Measurements from ENCODE around the gene AGR3.

AGR3 gene

GRCh38 chr7:16881844-16882243 lies at the start of gene AGR3:
Gene AGR3, minus strand, starts transcription at chr7:16881983. Its CDS starts 3,365 bp downstream, at chr7:16878618.
- Mint-ChIP-seq H3K9me3 (no peaks in the 10 kb centered on the region), H3K27ac (no peak within 1 kb of the TSS), H3K4me1 (no peaks in the 10 kb centered on the region), H3K36me3 (no peaks in the 10 kb centered on the region), H3K4me3 (no peak within 1 kb of the TSS), H3K27me3 (peaks cover 4% of the 10 kb centered on the region)
- CTCF ChIA-PET = interaction anchor here (1.7 kb wide), 1 partner anchor 9 kb away, joined by 7 read pairs; no protein-coding TSS in a partner anchor
- no peak for DNase-seq

DNA sequence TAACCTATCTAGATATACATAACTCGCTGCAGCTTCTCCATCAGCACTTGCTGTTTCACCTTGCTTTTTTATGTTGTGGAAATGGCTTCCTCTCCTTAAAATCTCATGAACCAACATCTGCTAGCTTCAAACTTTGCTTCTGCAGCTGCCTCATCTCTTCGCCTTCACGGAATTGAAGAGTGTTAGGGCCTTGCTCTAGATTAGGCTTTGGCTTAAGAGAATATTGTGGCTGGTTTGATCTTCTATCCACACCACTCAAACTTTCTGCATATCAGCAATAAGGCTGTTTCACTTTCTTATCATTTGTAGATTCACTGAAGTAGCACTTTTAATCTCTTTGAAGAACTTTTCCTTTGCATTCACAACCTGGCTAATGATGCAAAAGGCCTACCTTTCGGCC lies 49.2 kb upstream of the AGR3 start:
- CTCF ChIA-PET = interaction anchor here (1.2 to 2.1 kb wide), 3 partner anchors 13 to 372 kb away, joined by 3 to 6 read pairs (median 5); no protein-coding TSS in a partner anchor

DNA sequence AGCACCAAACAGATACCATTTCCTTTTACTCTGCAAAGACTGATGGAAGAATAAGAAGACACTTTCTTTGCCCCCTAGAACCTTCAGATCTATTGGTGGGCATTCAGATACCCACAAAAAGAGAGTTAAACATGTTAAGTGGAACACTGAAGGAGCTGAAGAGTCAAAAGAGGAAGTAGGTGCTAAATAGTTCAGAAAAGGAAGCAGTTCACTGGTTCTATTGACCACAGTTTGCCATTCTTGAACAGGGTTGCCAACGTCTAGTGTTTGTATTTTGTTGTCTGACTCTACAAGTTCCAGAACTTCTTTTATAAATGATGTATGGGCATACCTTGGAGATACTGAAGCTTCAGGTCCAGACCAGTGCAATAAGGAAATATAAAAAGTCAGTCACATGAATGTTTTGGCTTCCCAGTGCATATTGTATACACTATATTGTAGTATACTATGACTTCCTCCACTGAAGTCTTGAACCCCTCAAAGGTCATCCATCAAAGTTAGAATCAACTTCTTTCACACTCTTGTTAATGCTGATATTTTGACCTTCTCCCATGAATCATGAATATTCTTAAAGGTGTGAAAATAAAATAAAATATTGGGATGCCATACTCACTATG lies 47.5 kb upstream of the AGR3 start:
- CTCF ChIA-PET = interaction anchor here (2.1 kb wide), 1 partner anchor 54 kb away, joined by 6 read pairs; no protein-coding TSS in a partner anchor
- H3K4me3 Mint-ChIP-seq = no peak overlapping the region
- peaks cover 11% of the 10 kb centered on the region for H3K36me3 Mint-ChIP-seq
- no peaks in the 10 kb centered on the region for H3K27me3 Mint-ChIP-seq
- peaks cover 2% of the 10 kb centered on the region for H3K9me3 Mint-ChIP-seq
- no peak for DNase-seq
- peaks cover 71% of the 10 kb centered on the region for H3K4me1 Mint-ChIP-seq
- H3K27ac Mint-ChIP-seq = peak overlapping the region; percentile 21

More for the DNA sequence above, 49.2 kb upstream of the AGR3 start:
- Mint-ChIP-seq H3K4me3 (no peak overlapping the region), H3K27me3 (no peaks in the 10 kb centered on the region), H3K27ac (peak overlapping the region; percentile 67), H3K4me1 (peaks cover 67% of the 10 kb centered on the region), H3K9me3 (peaks cover 2% of the 10 kb centered on the region), H3K36me3 (peaks cover 11% of the 10 kb centered on the region)
- DNase-seq = peak; percentile 29

- H3K36me3 Mint-ChIP-seq = peaks cover 9% of the 10 kb centered on the region
- no peaks in the 10 kb centered on the region for H3K27me3 Mint-ChIP-seq
- H3K9me3 Mint-ChIP-seq = peaks cover 2% of the 10 kb centered on the region
- H3K27ac Mint-ChIP-seq = no peak overlapping the region
- H3K4me3 Mint-ChIP-seq = no peak overlapping the region
- DNase-seq = no peak
- H3K4me1 Mint-ChIP-seq = peaks cover 71% of the 10 kb centered on the region
- CTCF ChIA-PET = interaction anchor here (0.8 to 1.5 kb wide), 8 partner anchors 9 to 720 kb away, joined by 3 to 10 read pairs (median 4); no protein-coding TSS in a partner anchor
These were observed 45.1 kb upstream of the AGR3 start for GRCh38 chr7:16926861-16927260.

GRCh38 chr7:16926283-16926682 lies 44.5 kb upstream of the AGR3 start:
- Mint-ChIP-seq H3K9me3 (peaks cover 2% of the 10 kb centered on the region), H3K27me3 (no peaks in the 10 kb centered on the region), H3K27ac (no peak overlapping the region), H3K36me3 (peaks cover 8% of the 10 kb centered on the region), H3K4me3 (no peak overlapping the region), H3K4me1 (peaks cover 68% of the 10 kb centered on the region)
- peak; percentile 48 for DNase-seq
- CTCF ChIA-PET = interaction anchor here (0.8 to 1.5 kb wide), 11 partner anchors 8 to 605 kb away, joined by 3 to 10 read pairs (median 4); no protein-coding TSS in a partner anchor

DNA sequence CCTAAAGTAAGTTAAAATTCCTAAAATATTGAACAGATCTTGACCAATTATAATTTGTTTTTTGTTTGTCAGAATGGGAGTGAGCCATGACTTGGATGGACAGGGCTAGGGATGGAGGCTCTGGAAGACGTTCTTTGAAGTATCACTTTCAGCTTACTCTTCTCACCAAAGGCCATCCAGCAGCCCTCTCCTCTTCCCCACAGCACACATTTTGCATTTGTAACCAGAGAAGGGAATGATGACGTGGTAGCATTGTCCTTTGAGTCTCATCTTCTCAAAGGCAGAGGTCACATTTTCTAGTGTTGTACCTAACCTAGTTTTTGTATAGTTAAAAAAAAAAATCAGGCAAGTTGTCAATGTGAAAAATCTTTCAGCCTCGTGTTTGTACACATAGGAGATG lies 43.8 kb upstream of the AGR3 start:
- CTCF ChIA-PET = interaction anchor here (0.5 to 1.5 kb wide), 11 partner anchors 8 to 832 kb away, joined by 3 to 10 read pairs (median 4); no protein-coding TSS in a partner anchor

GRCh38 chr7:16923019-16923418 lies 41.2 kb upstream of the AGR3 start:
- H3K4me3 Mint-ChIP-seq = no peak overlapping the region
- DNase-seq = peak; percentile 38
- H3K27ac Mint-ChIP-seq = peak overlapping the region; percentile 77
- no peaks in the 10 kb centered on the region for H3K9me3 Mint-ChIP-seq
- CTCF ChIA-PET = no interaction called here
- peaks cover 41% of the 10 kb centered on the region for H3K4me1 Mint-ChIP-seq
- no peaks in the 10 kb centered on the region for H3K27me3 Mint-ChIP-seq
- H3K36me3 Mint-ChIP-seq = peaks cover 1% of the 10 kb centered on the region

More for the DNA sequence above, 43.8 kb upstream of the AGR3 start:
- H3K4me3 Mint-ChIP-seq = no peak overlapping the region
- H3K36me3 Mint-ChIP-seq = peaks cover 6% of the 10 kb centered on the region
- DNase-seq = no peak
- H3K4me1 Mint-ChIP-seq = peaks cover 61% of the 10 kb centered on the region
- peaks cover 2% of the 10 kb centered on the region for H3K9me3 Mint-ChIP-seq
- H3K27ac Mint-ChIP-seq = no peak overlapping the region
- no peaks in the 10 kb centered on the region for H3K27me3 Mint-ChIP-seq

DNA sequence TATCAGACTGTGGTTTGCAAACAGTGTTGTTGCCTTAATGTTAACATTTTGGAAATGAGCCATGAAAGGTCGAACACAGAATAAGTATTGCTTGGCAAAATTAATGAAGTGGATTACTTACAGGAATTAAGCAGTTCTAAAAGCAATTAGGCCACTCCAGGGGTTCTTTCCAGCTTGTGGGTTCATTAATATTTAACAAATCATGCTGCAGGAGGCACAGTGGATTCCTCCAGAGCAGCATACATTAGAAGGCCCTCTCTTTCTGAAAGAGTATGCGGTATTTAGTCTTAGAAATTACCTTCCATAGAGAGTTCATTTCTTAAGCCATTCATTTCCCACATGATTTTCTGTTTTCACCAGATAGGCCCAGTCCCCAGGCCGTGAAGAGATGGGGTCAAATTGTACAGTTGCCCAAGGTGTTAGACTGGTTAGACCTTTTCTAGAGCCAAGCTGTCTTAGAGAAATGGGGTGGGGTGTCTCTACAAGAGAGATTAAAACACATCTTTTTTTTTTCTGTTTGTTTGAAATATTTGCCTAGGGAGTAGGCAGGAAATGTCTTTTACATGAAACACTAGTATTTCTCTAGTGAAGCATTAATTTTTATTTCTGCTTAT lies 40.0 kb upstream of the AGR3 start:
- H3K9me3 Mint-ChIP-seq = no peaks in the 10 kb centered on the region
- peaks cover 38% of the 10 kb centered on the region for H3K4me1 Mint-ChIP-seq
- no peak for DNase-seq
- CTCF ChIA-PET = no interaction called here
- H3K27me3 Mint-ChIP-seq = no peaks in the 10 kb centered on the region
- no peak overlapping the region for H3K27ac Mint-ChIP-seq
- H3K36me3 Mint-ChIP-seq = no peaks in the 10 kb centered on the region
- no peak overlapping the region for H3K4me3 Mint-ChIP-seq

GRCh38 chr7:16921151-16921550 lies 39.4 kb upstream of the AGR3 start:
- CTCF ChIA-PET = interaction anchor here (1.0 to 1.1 kb wide), 2 partner anchors 120 to 488 kb away, joined by 3 to 5 read pairs; no protein-coding TSS in a partner anchor
- H3K27ac Mint-ChIP-seq = no peak overlapping the region
- no peak for DNase-seq
- H3K4me1 Mint-ChIP-seq = peaks cover 35% of the 10 kb centered on the region
- H3K4me3 Mint-ChIP-seq = no peak overlapping the region
- H3K27me3 Mint-ChIP-seq = no peaks in the 10 kb centered on the region
- H3K36me3 Mint-ChIP-seq = no peaks in the 10 kb centered on the region
- no peaks in the 10 kb centered on the region for H3K9me3 Mint-ChIP-seq

DNA sequence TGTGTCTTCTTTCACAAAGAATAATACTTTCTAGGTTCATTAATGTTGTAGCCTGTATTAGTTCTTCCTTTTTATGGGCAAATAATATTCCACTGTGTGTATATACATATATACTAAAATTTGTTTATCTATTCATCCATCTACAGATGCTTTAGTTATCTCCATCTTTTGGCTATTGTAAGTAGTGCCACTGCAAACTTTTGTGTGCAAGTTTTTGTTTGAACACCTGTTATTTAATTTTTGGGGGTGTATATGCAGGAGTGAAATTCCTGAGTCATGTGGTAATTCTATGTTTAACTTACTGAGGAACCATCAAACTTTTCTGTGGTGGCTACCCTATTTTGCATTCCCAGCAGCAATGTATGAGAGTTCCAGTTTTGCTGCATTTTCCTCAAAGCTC lies 37.7 kb upstream of the AGR3 start:
- Mint-ChIP-seq H3K36me3 (no peaks in the 10 kb centered on the region), H3K4me3 (no peak overlapping the region), H3K27me3 (no peaks in the 10 kb centered on the region), H3K4me1 (peaks cover 21% of the 10 kb centered on the region), H3K27ac (no peak overlapping the region), H3K9me3 (no peaks in the 10 kb centered on the region)
- no peak for DNase-seq
- CTCF ChIA-PET = interaction anchor here (0.9 to 1.7 kb wide), 2 partner anchors 27 to 224 kb away, joined by 3 to 5 read pairs; no protein-coding TSS in a partner anchor

- Mint-ChIP-seq H3K36me3 (no peaks in the 10 kb centered on the region), H3K4me3 (no peak overlapping the region), H3K9me3 (no peaks in the 10 kb centered on the region), H3K27ac (no peak overlapping the region), H3K27me3 (no peaks in the 10 kb centered on the region), H3K4me1 (peaks cover 15% of the 10 kb centered on the region)
- peak; percentile 29 for DNase-seq
- CTCF ChIA-PET = interaction anchor here (0.6 to 3.2 kb wide), 19 partner anchors 8 to 253 kb away, joined by 3 to 32 read pairs (median 4); no protein-coding TSS in a partner anchor
These were observed 36.6 kb upstream of the AGR3 start for GRCh38 chr7:16918288-16918895.

DNA sequence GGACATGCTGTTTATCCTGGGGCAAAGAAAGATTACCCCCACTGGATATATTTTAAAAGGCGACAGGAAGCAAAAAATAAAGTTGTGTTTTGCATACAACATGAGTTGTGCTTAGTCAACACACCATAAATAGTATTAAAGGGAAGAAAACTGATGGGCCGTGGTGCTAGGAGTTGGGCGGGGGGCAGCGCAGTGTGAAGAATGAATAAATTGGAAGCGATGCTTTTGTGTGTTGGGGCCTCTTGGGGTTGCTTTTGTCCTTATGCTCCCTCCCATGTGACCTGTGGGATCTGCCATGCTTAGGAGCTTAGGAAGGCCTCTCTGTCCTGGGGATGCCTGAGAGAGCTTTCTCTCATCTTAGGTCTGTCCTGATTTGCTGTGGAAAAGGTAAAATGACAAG lies 35.0 kb upstream of the AGR3 start:
- Mint-ChIP-seq H3K4me1 (peaks cover under 1% of the 10 kb centered on the region), H3K4me3 (no peak overlapping the region), H3K27ac (no peak overlapping the region), H3K9me3 (no peaks in the 10 kb centered on the region), H3K27me3 (no peaks in the 10 kb centered on the region), H3K36me3 (no peaks in the 10 kb centered on the region)
- CTCF ChIA-PET = interaction anchor here (0.9 to 3.2 kb wide), 6 partner anchors 9 to 232 kb away, joined by 3 to 32 read pairs (median 4); no protein-coding TSS in a partner anchor
- DNase-seq = no peak

GRCh38 chr7:16916105-16916639 lies 34.4 kb upstream of the AGR3 start:
- CTCF ChIA-PET = interaction anchor here (0.9 to 3.2 kb wide), 4 partner anchors 10 to 115 kb away, joined by 3 to 32 read pairs (median 4); no protein-coding TSS in a partner anchor
- H3K27ac Mint-ChIP-seq = no peak overlapping the region
- no peaks in the 10 kb centered on the region for H3K4me1 Mint-ChIP-seq
- no peak for DNase-seq
- H3K36me3 Mint-ChIP-seq = no peaks in the 10 kb centered on the region
- H3K4me3 Mint-ChIP-seq = no peak overlapping the region
- no peaks in the 10 kb centered on the region for H3K27me3 Mint-ChIP-seq
- no peaks in the 10 kb centered on the region for H3K9me3 Mint-ChIP-seq

DNA sequence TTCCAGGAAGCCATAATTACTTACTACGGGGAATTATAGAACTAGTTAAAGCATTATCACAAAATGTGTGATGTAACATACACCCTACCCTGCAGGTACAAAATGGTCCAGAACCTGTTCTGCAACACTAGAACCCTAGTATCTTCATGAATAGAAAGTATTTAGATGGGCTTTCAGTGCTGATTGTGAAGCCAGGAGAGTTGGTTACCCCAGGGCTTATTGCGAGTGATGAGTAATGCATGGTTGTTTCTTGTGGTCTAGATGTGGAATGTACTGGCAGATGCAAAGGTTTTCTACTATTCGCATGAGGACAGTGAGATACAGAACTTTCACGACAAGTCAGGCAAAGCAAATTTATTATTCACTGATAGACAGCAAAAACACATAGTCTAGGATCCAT lies 33.6 kb upstream of the AGR3 start:
- Mint-ChIP-seq H3K36me3 (no peaks in the 10 kb centered on the region), H3K27me3 (no peaks in the 10 kb centered on the region), H3K4me1 (no peaks in the 10 kb centered on the region), H3K4me3 (no peak overlapping the region), H3K27ac (no peak overlapping the region), H3K9me3 (no peaks in the 10 kb centered on the region)
- no peak for DNase-seq
- CTCF ChIA-PET = no interaction called here
